Measurements from ENCODE around the gene LYRM4.

Gene LYRM4

GRCh38 chr6:5250911-5251310, 9.8 kb downstream of the LYRM4 start:
- Histone ChIP-seq H3K27ac (ENCODE audit: low read length) (no peak overlapping the region), H3K36me3 (replicated peaks; ENCODE audit: low read depth, low read length) (peaks cover 20% of the 10 kb centered on the region), H4K20me1 (ENCODE audit: insufficient read depth, low read length) (no peaks in the 10 kb centered on the region), H3K4me3 (ENCODE audit: low read length) (no peak overlapping the region), H2AFZ (ENCODE audit: low read depth, low read length) (no peak overlapping the region), H3K27me3 (ENCODE audit: low read depth, low read length) (no peaks in the 10 kb centered on the region), H3K9ac (ENCODE audit: low read length) (no peak overlapping the region), H3K4me2 (ENCODE audit: low read length) (no peak overlapping the region), H3K4me1 (ENCODE audit: low read length) (0 out of 2 replicates have a peak, but pooled peaks cover 3% of the 10 kb centered on the region), H3K79me2 (ENCODE audit: low read length) (peaks cover 82% of the 10 kb centered on the region), H3K9me3 (ENCODE audit: insufficient read depth, low read length) (no peaks in the 10 kb centered on the region)
- no peak for TF ChIP-seq EZH2phosphoT487 (IDR thresholded peaks at IDR 0.05; ENCODE audit: low read depth)
- TF ChIP-seq CTCF (IDR thresholded peaks at IDR 0.05; ENCODE audit: low read depth, low read length) = no peak

- Histone ChIP-seq H3K9me3 (ENCODE audit: insufficient read depth, low read length) (no peaks in the 10 kb centered on the region), H3K4me1 (ENCODE audit: low read length) (0 out of 2 replicates have a peak, but pooled peaks cover 3% of the 10 kb centered on the region), H3K27ac (ENCODE audit: low read length) (no peak overlapping the region), H3K9ac (ENCODE audit: low read length) (no peak overlapping the region), H3K4me3 (ENCODE audit: low read length) (no peak overlapping the region), H2AFZ (ENCODE audit: low read depth, low read length) (no peak overlapping the region), H4K20me1 (ENCODE audit: insufficient read depth, low read length) (no peaks in the 10 kb centered on the region), H3K4me2 (ENCODE audit: low read length) (no peak overlapping the region), H3K79me2 (ENCODE audit: low read length) (peaks cover 80% of the 10 kb centered on the region), H3K27me3 (ENCODE audit: low read depth, low read length) (no peaks in the 10 kb centered on the region), H3K36me3 (replicated peaks; ENCODE audit: low read depth, low read length) (peaks cover 20% of the 10 kb centered on the region)
- no peak for TF ChIP-seq CTCF (IDR thresholded peaks at IDR 0.05; ENCODE audit: low read depth, low read length)
- TF ChIP-seq EZH2phosphoT487 (IDR thresholded peaks at IDR 0.05; ENCODE audit: low read depth) = no peak
Measured at GRCh38 chr6:5250451-5250850, 10.3 kb downstream of the LYRM4 start.

GRCh38 chr6:5249451-5250122, 11.2 kb downstream of the LYRM4 start:
- TF ChIP-seq CTCF (IDR thresholded peaks at IDR 0.05; ENCODE audit: low read depth, low read length) (no peak), EZH2phosphoT487 (IDR thresholded peaks at IDR 0.05; ENCODE audit: low read depth) (no peak)
- Histone ChIP-seq H4K20me1 (ENCODE audit: insufficient read depth, low read length) (no peaks in the 10 kb centered on the region), H3K4me2 (ENCODE audit: low read length) (no peak overlapping the region), H3K36me3 (replicated peaks; ENCODE audit: low read depth, low read length) (peaks cover 20% of the 10 kb centered on the region), H3K9ac (ENCODE audit: low read length) (no peak overlapping the region), H3K4me3 (ENCODE audit: low read length) (no peak overlapping the region), H3K79me2 (ENCODE audit: low read length) (peaks cover 78% of the 10 kb centered on the region), H3K27me3 (ENCODE audit: low read depth, low read length) (no peaks in the 10 kb centered on the region), H2AFZ (ENCODE audit: low read depth, low read length) (no peak overlapping the region), H3K27ac (ENCODE audit: low read length) (no peak overlapping the region), H3K4me1 (ENCODE audit: low read length) (0 out of 2 replicates have a peak, but pooled peaks cover 3% of the 10 kb centered on the region), H3K9me3 (ENCODE audit: insufficient read depth, low read length) (no peaks in the 10 kb centered on the region)

- 0 out of 2 replicates have a peak, but pooled peaks cover 3% of the 10 kb centered on the region for H3K4me1 ChIP-seq (ENCODE audit: low read length)
- no peaks in the 10 kb centered on the region for H3K9me3 ChIP-seq (ENCODE audit: insufficient read depth, low read length)
- H4K20me1 ChIP-seq (ENCODE audit: insufficient read depth, low read length) = no peaks in the 10 kb centered on the region
- H3K4me2 ChIP-seq (ENCODE audit: low read length) = no peak overlapping the region
- TF ChIP-seq CTCF (IDR thresholded peaks at IDR 0.05; ENCODE audit: low read depth, low read length) = no peak
- H3K79me2 ChIP-seq (ENCODE audit: low read length) = peaks cover 75% of the 10 kb centered on the region
- peaks cover 20% of the 10 kb centered on the region for H3K36me3 ChIP-seq (replicated peaks; ENCODE audit: low read depth, low read length)
- no peak overlapping the region for H3K4me3 ChIP-seq (ENCODE audit: low read length)
- H3K27me3 ChIP-seq (ENCODE audit: low read depth, low read length) = no peaks in the 10 kb centered on the region
- no peak overlapping the region for H3K27ac ChIP-seq (ENCODE audit: low read length)
- no peak overlapping the region for H2AFZ ChIP-seq (ENCODE audit: low read depth, low read length)
- H3K9ac ChIP-seq (ENCODE audit: low read length) = no peak overlapping the region
Measured at GRCh38 chr6:5248302-5249098, 12.2 kb downstream of the LYRM4 start.
